Ishikawa (cell line): ENCODE results near the gene LRRC40.

Experiments
- EGR1 ChIP-seq: IDR thresholded peaks from 2 replicates; pipeline ENCODE4 v1.6.1; 2012
- TF ChIP-seq, protein P1 (sequence below): IDR thresholded peaks from 2 replicates; pipeline ENCODE4 v1.6.1; 2012
- TF ChIP-seq, protein P2 (sequence below): IDR thresholded peaks from 2 replicates; pipeline ENCODE4 v1.6.1; 2012
- TF ChIP-seq, protein P3 (sequence below): IDR thresholded peaks from 2 replicates; pipeline ENCODE4 v1.6.1; 2012; ENCODE audit warnings: low read depth, mild to moderate bottlenecking

DNA sequence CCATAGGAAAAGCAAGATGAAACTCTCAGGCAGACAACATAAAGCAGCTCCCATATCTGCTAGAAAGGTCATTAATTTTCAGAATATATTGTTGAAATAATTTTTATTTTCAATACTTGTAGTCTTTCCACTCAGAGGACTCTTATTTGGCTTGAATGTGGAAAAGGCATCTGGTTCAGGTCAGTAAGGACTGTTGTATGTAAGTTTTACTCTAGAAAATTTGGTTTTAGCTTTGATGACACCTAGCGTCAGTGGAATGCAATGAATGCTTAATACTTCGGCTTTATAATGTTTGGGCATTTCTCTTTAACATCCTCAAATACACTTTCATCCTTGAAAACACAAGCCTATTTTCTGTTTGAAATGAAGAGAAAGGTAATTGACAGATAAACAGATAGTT is 63.3 kb downstream of the LRRC40 start:
- TF ChIP-seq, protein P1, sequence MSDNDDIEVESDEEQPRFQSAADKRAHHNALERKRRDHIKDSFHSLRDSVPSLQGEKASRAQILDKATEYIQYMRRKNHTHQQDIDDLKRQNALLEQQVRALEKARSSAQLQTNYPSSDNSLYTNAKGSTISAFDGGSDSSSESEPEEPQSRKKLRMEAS, result no peak
- TF ChIP-seq, protein P2, sequence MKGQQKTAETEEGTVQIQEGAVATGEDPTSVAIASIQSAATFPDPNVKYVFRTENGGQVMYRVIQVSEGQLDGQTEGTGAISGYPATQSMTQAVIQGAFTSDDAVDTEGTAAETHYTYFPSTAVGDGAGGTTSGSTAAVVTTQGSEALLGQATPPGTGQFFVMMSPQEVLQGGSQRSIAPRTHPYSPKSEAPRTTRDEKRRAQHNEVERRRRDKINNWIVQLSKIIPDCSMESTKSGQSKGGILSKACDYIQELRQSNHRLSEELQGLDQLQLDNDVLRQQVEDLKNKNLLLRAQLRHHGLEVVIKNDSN, result no peak
- TF ChIP-seq, protein P3, sequence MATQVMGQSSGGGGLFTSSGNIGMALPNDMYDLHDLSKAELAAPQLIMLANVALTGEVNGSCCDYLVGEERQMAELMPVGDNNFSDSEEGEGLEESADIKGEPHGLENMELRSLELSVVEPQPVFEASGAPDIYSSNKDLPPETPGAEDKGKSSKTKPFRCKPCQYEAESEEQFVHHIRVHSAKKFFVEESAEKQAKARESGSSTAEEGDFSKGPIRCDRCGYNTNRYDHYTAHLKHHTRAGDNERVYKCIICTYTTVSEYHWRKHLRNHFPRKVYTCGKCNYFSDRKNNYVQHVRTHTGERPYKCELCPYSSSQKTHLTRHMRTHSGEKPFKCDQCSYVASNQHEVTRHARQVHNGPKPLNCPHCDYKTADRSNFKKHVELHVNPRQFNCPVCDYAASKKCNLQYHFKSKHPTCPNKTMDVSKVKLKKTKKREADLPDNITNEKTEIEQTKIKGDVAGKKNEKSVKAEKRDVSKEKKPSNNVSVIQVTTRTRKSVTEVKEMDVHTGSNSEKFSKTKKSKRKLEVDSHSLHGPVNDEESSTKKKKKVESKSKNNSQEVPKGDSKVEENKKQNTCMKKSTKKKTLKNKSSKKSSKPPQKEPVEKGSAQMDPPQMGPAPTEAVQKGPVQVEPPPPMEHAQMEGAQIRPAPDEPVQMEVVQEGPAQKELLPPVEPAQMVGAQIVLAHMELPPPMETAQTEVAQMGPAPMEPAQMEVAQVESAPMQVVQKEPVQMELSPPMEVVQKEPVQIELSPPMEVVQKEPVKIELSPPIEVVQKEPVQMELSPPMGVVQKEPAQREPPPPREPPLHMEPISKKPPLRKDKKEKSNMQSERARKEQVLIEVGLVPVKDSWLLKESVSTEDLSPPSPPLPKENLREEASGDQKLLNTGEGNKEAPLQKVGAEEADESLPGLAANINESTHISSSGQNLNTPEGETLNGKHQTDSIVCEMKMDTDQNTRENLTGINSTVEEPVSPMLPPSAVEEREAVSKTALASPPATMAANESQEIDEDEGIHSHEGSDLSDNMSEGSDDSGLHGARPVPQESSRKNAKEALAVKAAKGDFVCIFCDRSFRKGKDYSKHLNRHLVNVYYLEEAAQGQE, result no peak
- TF ChIP-seq EGR1, result no peak
